Measurements from ENCODE around the gene GNGT2. TPM values are rescaled to one million over a fixed set of nuclear protein-coding genes. Genes with fewer than 3 reads are reported as not detected.

GNGT2 gene
- total and polyA plus RNA-seq, 2 of the 4 experiments (the other 2 are of a cell fraction) = 0.18 to 0.79 TPM

GRCh38 chr17:49180998-49181635, 29.3 kb downstream of the GNGT2 start:
- Histone ChIP-seq H4K5ac (ENCODE audit: low read depth, low read length) (no peak overlapping the region), H3K9ac (ENCODE audit: low read depth, low read length) (no peak overlapping the region), H4K91ac (ENCODE audit: insufficient read depth, low read depth, low read length) (no peak overlapping the region), H3K56ac (ENCODE audit: extremely low read depth, insufficient read depth, low read length) (no peak overlapping the region), H3K4me1 (ENCODE audit: control insufficient read depth, insufficient read depth, low read length) (no peaks in the 10 kb centered on the region), H2AFZ (replicated peaks; ENCODE audit: low read length, poor library complexity) (no peak overlapping the region), H3K27ac (ENCODE audit: insufficient read depth, low read length) (no peak overlapping the region), H3K79me1 (ENCODE audit: low read depth in 1 of 2, low read length in 2 of 2) (no peaks in the 10 kb centered on the region), H3K27me3 (ENCODE audit: control insufficient read depth, insufficient read depth, low read length) (peaks cover 2% of the 10 kb centered on the region), H3K9me1 (ENCODE audit: insufficient read depth, low read length) (no peaks in the 10 kb centered on the region; the same call in 1 of the 2 replicates), H3K4me3 (ENCODE audit: insufficient read depth, low read depth, low read length) (no peak overlapping the region), H2BK20ac (ENCODE audit: low read depth, low read length) (no peak overlapping the region), H2AK9ac (replicated peaks; ENCODE audit: low read depth, low read length, poor library complexity) (no peak overlapping the region), H2BK5ac (ENCODE audit: low read depth, low read length, poor library complexity, severe bottlenecking) (no peak overlapping the region), H3K18ac (ENCODE audit: low read depth, low read length) (no peak overlapping the region), H4K8ac (ENCODE audit: low read depth in 2 of 2, low read length in 2 of 2) (no peak overlapping the region), H3K4me2 (ENCODE audit: low read depth, low read length) (no peak overlapping the region), H4K20me1 (ENCODE audit: insufficient read depth, low read length) (no peaks in the 10 kb centered on the region), H2AK5ac (ENCODE audit: low read depth, low read length) (no peak overlapping the region), H2BK15ac (ENCODE audit: low read depth, low read length) (no peak overlapping the region), H2BK120ac (ENCODE audit: low read depth, low read length) (no peak overlapping the region), H3K4ac (ENCODE audit: low read depth, low read length) (no peak overlapping the region), H3K14ac (replicated peaks; ENCODE audit: low read depth, low read length) (no peak overlapping the region), H3K9me3 (ENCODE audit: control insufficient read depth, insufficient read depth, low read length) (peaks cover 25% of the 10 kb centered on the region), H3K23ac (ENCODE audit: low read depth, low read length) (no peak overlapping the region), H3K36me3 (ENCODE audit: control insufficient read depth, insufficient read depth, low read length) (no peaks in the 10 kb centered on the region)
- 60% methylated on average over 3 of the region's 6 CpGs; no CpG with 5 or more reads in 1 of the 2 experiments for WGBS, 2 experiments (ENCODE audit: extremely low coverage in 2 of 2, insufficient read length in 1 of 2)
- dilution Hi-C loops (cut with HindIII; ENCODE audit: low sequenced_read_pairs, unreplicated experiment) = no loop called here
- intact Hi-C loops (cut with micrococcal nuclease) = loop anchor here (1.0 to 10.0 kb wide), 2 partner anchors 46 to 116 kb away; no protein-coding TSS in a partner anchor
- ATAC-seq (ENCODE audit: low read depth) = no peak
- no TSS peak for BruUV-seq (replicated peaks)
- TF ChIP-seq RFX5 (IDR thresholded peaks at IDR 0.05; ENCODE audit: low read depth, low read length) = no peak
- DNase-seq = no peak
- ChIA-PET POLR2A (ENCODE audit: unreplicated experiment) (no interaction called here), CTCF (interaction anchor here (0.6 to 2.3 kb wide), 6 partner anchors 10 to 297 kb away, joined by 3 to 12 read pairs (median 4); no protein-coding TSS in a partner anchor)
- in situ Hi-C loops (cut with MboI; ENCODE audit: low sequenced_read_pairs) = no loop called here

Data from IMR-90 (cell line).